ENCODE results near the gene FZR1. TPM values are rescaled to one million over a fixed set of nuclear protein-coding genes. Genes with fewer than 3 reads are reported as not detected.

Gene FZR1
- total and polyA plus RNA-seq, 10 donors: 9.8 to 53.6 (median 37.1) TPM

DNA sequence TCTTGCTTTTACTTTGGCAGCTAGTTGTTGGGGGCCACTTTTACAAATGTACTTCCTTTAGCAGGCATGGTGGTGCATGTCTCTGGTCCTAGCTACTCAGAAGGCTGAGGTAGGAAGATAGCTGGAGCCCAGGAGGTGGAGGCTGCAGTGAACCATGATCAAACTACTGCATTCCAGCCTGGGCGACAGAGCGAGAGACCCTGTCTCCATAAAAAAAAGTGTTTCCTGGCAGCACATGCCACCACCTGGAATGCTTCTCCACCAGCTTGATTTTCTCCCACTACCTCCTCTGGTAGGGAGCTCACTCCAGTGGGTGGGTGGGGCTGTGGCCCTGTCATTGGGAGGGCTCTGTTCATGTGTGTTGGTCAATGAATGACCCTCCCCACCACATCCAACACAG is 12.5 kb downstream of the FZR1 start:
- Histone ChIP-seq H3K36me3 (peaks cover 0 to 68% (median 25%) of the 10 kb centered on the region in 6 donors), H3K4me3 (no peak overlapping the region), H3K9me3 (no peaks in the 10 kb centered on the region), H3K4me1 (peaks cover 10 to 73% (median 29%) of the 10 kb centered on the region in 6 donors), H3K27ac (no peak overlapping the region), H3K27me3 (replicated peaks in 1 of 7) (no peaks in the 10 kb centered on the region)
- TF ChIP-seq CTCF (IDR thresholded peaks at IDR 0.05 in 8 of 11, conservative IDR thresholded peaks at IDR 0.05 in 3 of 11) (no peak), POLR2AphosphoS5 (IDR thresholded peaks at IDR 0.05) (no peak), POLR2A (IDR thresholded peaks at IDR 0.05) (no peak)
- 88 to 96% (median 91%) methylated on average over 2 of the region's 2 CpGs for WGBS, 5 donors
- intact Hi-C loops (cut with DNase I; ENCODE audit: low total_unique reads): no loop called here
- DNase-seq: no peak

GRCh38 chr19:3519126-3519525 is 13.0 kb downstream of the FZR1 start:
- intact Hi-C loops (cut with DNase I; ENCODE audit: low total_unique reads): no loop called here
- Histone ChIP-seq H3K9me3 (no peaks in the 10 kb centered on the region), H3K36me3 (peaks cover 0 to 68% (median 30%) of the 10 kb centered on the region in 6 donors), H3K4me1 (peaks cover 10 to 69% (median 29%) of the 10 kb centered on the region in 6 donors), H3K4me3 (no peak overlapping the region), H3K27me3 (replicated peaks in 1 of 7) (no peaks in the 10 kb centered on the region), H3K27ac (no peak overlapping the region)
- DNase-seq: no peak
- TF ChIP-seq POLR2A (IDR thresholded peaks at IDR 0.05) (no peak), CTCF (IDR thresholded peaks at IDR 0.05 in 8 of 11, conservative IDR thresholded peaks at IDR 0.05 in 3 of 11) (no peak), POLR2AphosphoS5 (IDR thresholded peaks at IDR 0.05) (peak in 1 of 3 donors; percentile 20)
- WGBS, 5 donors: 86 to 93% (median 90%) methylated on average over 17 to 18 of the region's 18 CpGs

DNA sequence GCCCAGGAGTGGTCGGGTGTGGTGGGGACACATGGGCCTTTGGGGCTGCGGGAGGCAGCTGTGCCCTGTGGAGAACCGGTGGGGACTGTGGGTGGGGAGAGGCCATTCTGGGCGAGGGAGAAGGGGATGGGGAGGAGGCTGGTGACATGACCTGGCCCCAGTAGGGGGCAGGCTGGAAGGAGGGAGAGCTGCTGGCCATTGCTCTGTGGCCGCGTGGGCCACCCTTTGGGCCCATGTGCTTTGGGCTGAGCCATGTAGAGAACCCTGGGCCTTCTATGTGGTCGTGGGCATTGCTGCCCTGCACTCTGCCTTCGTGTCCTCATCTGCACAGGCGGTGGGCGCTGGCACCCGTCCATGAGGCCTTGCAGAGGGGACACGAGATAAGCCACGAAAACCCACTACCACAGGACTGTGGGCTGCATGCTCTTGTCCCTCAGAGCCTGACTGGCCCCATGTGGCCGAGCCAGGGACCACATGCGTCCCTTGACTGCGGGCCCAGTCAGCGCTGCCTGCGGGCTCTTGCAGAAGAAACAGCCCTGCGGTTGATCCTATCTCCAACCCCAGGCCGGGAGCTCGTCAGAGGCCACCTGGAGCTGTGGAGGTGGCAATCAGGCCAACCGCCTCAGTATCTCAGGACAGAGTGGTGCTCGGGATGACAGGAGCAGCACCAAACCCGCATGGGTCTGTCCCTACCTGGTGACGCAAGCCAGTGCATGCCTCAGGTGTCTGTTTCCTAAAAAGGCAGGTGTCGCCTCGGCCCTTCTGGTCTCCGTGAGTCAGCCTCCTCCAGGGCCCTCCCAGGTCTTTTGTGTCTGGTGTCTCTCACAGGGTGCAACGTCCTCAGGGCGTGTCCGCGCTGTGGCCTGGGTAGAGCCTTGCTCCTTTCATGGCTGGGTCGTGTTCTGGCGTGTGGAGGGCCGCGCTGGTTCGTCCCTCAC is 14.3 kb downstream of the FZR1 start:
- peak in 1 of 3 donors; percentile 8 for TF ChIP-seq POLR2AphosphoS5 (IDR thresholded peaks at IDR 0.05)
- TF ChIP-seq POLR2A (IDR thresholded peaks at IDR 0.05): no peak
- no peak for TF ChIP-seq CTCF (IDR thresholded peaks at IDR 0.05 in 8 of 11, conservative IDR thresholded peaks at IDR 0.05 in 3 of 11)
- Histone ChIP-seq H3K9me3 (no peaks in the 10 kb centered on the region), H3K4me3 (no peak overlapping the region), H3K27ac (no peak overlapping the region), H3K36me3 (peaks cover 0 to 71% (median 37%) of the 10 kb centered on the region in 6 donors), H3K4me1 (peaks cover 10 to 56% (median 24%) of the 10 kb centered on the region in 6 donors), H3K27me3 (replicated peaks in 1 of 7) (no peaks in the 10 kb centered on the region)
- intact Hi-C loops (cut with DNase I; ENCODE audit: low total_unique reads): no loop called here
- WGBS, 5 donors: 88 to 94% (median 88%) methylated on average over 16 to 37 of the region's 37 CpGs
- no peak for DNase-seq

- Histone ChIP-seq H3K9me3 (no peaks in the 10 kb centered on the region), H3K4me1 (peaks cover 10 to 49% (median 19%) of the 10 kb centered on the region in 6 donors), H3K4me3 (no peak overlapping the region), H3K27ac (no peak overlapping the region), H3K27me3 (replicated peaks in 1 of 7) (no peaks in the 10 kb centered on the region), H3K36me3 (peaks cover 1 to 77% (median 43%) of the 10 kb centered on the region in 6 donors)
- no peak for DNase-seq
- intact Hi-C loops (cut with DNase I; ENCODE audit: low total_unique reads): no loop called here
- TF ChIP-seq POLR2A (IDR thresholded peaks at IDR 0.05): no peak
- TF ChIP-seq CTCF (IDR thresholded peaks at IDR 0.05 in 8 of 11, conservative IDR thresholded peaks at IDR 0.05 in 3 of 11): no peak
- no peak for TF ChIP-seq POLR2AphosphoS5 (IDR thresholded peaks at IDR 0.05)
- WGBS, 5 donors: 62 to 87% (median 79%) methylated on average over 7 of the region's 7 CpGs
Measured at GRCh38 chr19:3521104-3521445, 15.0 kb downstream of the FZR1 start.

Data from spleen (tissue), 11 donors.